ENCODE results near the gene LRRC74A. TPM values are rescaled to one million over a fixed set of nuclear protein-coding genes. Genes with fewer than 3 reads are reported as not detected.

LRRC74A gene
- total and polyA plus RNA-seq, 11 donors = not detected

GRCh38 chr14:76808990-76809389 lies 17.2 kb upstream of the LRRC74A start:
- intact Hi-C loops (cut with DNase I) = no loop called here
- DNase-seq (no peak), ATAC-seq (no peak)
- peaks cover 0 to 35% (median 22%) of the 10 kb centered on the region in 12 donors for H3K4me1 ChIP-seq
- no peak for TF ChIP-seq POLR2A (IDR thresholded peaks at IDR 0.05)
- TF ChIP-seq, protein P1, sequence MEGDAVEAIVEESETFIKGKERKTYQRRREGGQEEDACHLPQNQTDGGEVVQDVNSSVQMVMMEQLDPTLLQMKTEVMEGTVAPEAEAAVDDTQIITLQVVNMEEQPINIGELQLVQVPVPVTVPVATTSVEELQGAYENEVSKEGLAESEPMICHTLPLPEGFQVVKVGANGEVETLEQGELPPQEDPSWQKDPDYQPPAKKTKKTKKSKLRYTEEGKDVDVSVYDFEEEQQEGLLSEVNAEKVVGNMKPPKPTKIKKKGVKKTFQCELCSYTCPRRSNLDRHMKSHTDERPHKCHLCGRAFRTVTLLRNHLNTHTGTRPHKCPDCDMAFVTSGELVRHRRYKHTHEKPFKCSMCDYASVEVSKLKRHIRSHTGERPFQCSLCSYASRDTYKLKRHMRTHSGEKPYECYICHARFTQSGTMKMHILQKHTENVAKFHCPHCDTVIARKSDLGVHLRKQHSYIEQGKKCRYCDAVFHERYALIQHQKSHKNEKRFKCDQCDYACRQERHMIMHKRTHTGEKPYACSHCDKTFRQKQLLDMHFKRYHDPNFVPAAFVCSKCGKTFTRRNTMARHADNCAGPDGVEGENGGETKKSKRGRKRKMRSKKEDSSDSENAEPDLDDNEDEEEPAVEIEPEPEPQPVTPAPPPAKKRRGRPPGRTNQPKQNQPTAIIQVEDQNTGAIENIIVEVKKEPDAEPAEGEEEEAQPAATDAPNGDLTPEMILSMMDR (IDR thresholded peaks at IDR 0.05) = no peak
- peaks cover 0 to 62% (median 52%) of the 10 kb centered on the region in 9 donors for H3K36me3 ChIP-seq
- H3K27me3 ChIP-seq = no peaks in the 10 kb centered on the region
- no peak overlapping the region for H3K27ac ChIP-seq
- 93 to 96% (median 94%) methylated on average over 3 to 4 of the region's 4 CpGs for WGBS, 4 donors
- no peaks in the 10 kb centered on the region for H3K9me3 ChIP-seq
- no peak overlapping the region for H3K4me3 ChIP-seq

DNA sequence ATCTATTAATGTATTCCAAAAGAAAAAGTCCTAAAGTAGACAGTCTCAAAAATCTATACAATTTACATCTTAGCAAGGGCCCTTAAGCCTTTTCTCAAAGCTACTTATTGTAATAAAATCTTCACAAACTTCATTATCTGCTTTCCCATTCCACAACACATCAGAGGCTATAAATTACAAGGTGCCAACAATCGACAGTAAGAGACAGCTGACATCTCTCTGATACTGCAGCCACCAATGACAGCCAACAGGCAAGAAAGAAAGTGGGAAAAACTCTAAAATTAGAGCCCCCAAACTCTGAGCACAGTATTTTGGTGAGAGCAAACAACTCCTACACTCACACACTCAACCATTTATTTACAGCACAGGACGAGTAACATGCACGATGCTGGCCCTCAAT lies 15.7 kb upstream of the LRRC74A start:
- no peak for TF ChIP-seq POLR2A (IDR thresholded peaks at IDR 0.05)
- TF ChIP-seq, protein P1 (IDR thresholded peaks at IDR 0.05) = no peak
- WGBS, 4 donors = 12 to 20% (median 15%) methylated on average over 3 of the region's 3 CpGs
- Histone ChIP-seq H3K36me3 (peaks cover 0 to 47% (median 37%) of the 10 kb centered on the region in 9 donors), H3K27me3 (no peaks in the 10 kb centered on the region), H3K4me1 (peaks cover 0 to 36% (median 22%) of the 10 kb centered on the region in 12 donors), H3K27ac (peak overlapping the region in 9 of 12 donors; percentile 80 to 96 (median 92)), H3K9me3 (no peaks in the 10 kb centered on the region), H3K4me3 (peak overlapping the region in 9 of 12 donors; percentile 74 to 96 (median 80))
- intact Hi-C loops (cut with DNase I) = loop anchor here in 1 of 10 donors (2.0 kb wide), 1 partner anchor 100 kb away; no protein-coding TSS in a partner anchor
- DNase-seq = no peak
- no peak for ATAC-seq

DNA sequence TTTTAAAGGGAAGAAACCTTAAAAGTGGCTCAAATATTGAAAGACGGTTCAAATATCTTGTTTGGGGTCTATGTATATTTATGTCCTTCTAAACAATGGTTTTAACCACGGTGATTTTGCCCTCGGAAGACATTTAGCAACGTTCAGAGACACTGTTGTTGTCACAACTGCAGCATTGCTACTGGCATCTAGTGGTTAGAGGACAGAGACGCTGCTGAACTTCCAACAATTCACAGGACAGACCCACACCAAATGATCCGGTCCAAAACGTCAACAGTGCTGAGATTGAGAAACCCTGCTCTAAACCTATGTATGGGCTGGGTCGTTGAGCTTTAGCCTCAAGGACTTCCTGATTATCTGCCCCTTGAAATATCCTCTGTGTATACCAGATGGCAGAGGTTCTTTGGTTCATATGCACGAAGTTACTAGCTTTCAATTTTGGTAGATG lies 15.2 kb upstream of the LRRC74A start:
- DNase-seq (peak in 2 of 5 donors; percentile 27 to 28), ATAC-seq (peak in 3 of 4 donors; percentile 24 to 45 (median 34))
- H3K4me1 ChIP-seq = peaks cover 0 to 37% (median 22%) of the 10 kb centered on the region in 12 donors
- H3K4me3 ChIP-seq = peak overlapping the region in 10 of 12 donors; percentile 5 to 96 (median 80)
- 1 to 4% (median 2%) methylated on average over 7 to 9 of the region's 9 CpGs for WGBS, 4 donors
- TF ChIP-seq, protein P1 (IDR thresholded peaks at IDR 0.05) = peak; percentile 17 to 63 (median 43)
- no peak for TF ChIP-seq POLR2A (IDR thresholded peaks at IDR 0.05)
- H3K27ac ChIP-seq = peak overlapping the region in 10 of 12 donors; percentile 80 to 96 (median 92)
- H3K9me3 ChIP-seq = no peaks in the 10 kb centered on the region
- intact Hi-C loops (cut with DNase I) = loop anchor here in 1 of 10 donors (2.0 kb wide), 1 partner anchor 100 kb away; no protein-coding TSS in a partner anchor
- peaks cover 0 to 42% (median 34%) of the 10 kb centered on the region in 9 donors for H3K36me3 ChIP-seq
- H3K27me3 ChIP-seq = no peaks in the 10 kb centered on the region

DNA sequence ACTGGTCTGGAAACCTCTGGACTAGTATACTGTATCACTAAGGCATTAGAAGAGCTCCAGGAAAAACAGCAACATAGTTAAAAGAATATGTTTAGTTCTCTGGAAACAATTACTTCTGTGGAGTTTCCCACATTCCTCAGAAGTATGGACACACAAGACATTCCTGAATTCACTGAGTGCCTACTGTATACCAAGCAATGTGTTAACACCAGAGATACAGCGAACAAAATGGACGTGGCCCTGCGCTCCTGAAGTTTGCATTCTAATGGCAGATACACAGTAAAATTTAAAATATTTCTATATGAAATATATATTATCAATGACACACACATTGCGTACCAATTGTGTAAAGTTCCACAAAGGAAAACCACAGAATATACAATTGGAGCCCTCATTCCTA lies 14.6 kb upstream of the LRRC74A start:
- H3K4me3 ChIP-seq = peak overlapping the region; percentile 62 to 96 (median 80)
- no peaks in the 10 kb centered on the region for H3K9me3 ChIP-seq
- H3K27ac ChIP-seq = peak overlapping the region; percentile 79 to 96 (median 90)
- H3K27me3 ChIP-seq = no peaks in the 10 kb centered on the region
- peaks cover 0 to 36% (median 28%) of the 10 kb centered on the region in 9 donors for H3K36me3 ChIP-seq
- DNase-seq = no peak
- TF ChIP-seq, protein P1 (IDR thresholded peaks at IDR 0.05) = no peak
- ATAC-seq = peak in 1 of 4 donors; percentile 5
- intact Hi-C loops (cut with DNase I) = loop anchor here in 1 of 10 donors (2.0 kb wide), 1 partner anchor 101 kb away; no protein-coding TSS in a partner anchor
- peaks cover 0 to 37% (median 22%) of the 10 kb centered on the region in 12 donors for H3K4me1 ChIP-seq
- 63 to 70% (median 66%) methylated on average over 4 of the region's 4 CpGs for WGBS, 4 donors

Measured in heart left ventricle (tissue), 16 donors.